Activated CD8-positive, alpha-beta T cell treated with anti-CD3 and anti-CD28 coated beads for 36 hours (primary cell): ENCODE results near the gene CCL1. TPM values are rescaled to one million over a fixed set of nuclear protein-coding genes. Genes with fewer than 3 reads are reported as not detected.
A peak's percentile ranks its signal among the peaks of the same experiment; 100 is the strongest.

ENCODE experiments used
- ATAC-seq: fragments of 200-7000 bp; cut with Tn5 transposase; one replicate; pipeline ENCODE4 v1.10.0; 2021; ENCODE audit warnings: mild to moderate bottlenecking, moderate library complexity
- CTCF ChIA-PET: fragments of 350-600 bp; sonication (Branson Sonifier 250); formaldehyde crosslinking; loops from one replicate; lab custom pipeline; 2021; ENCODE audit warnings: antibody characterized with exemption; lab: Charles Lee
- POLR2A ChIA-PET: fragments of 350-600 bp; sonication (Branson Sonifier 250); formaldehyde crosslinking; loops from one replicate; lab custom pipeline; 2021; ENCODE audit warnings: antibody characterized with exemption; lab: Charles Lee
- DNase-seq: peaks from one replicate; pipeline ENCODE4 v3.0.0-alpha.2; 2020
- H3K27ac Mint-ChIP-seq: one replicate; pipeline ENCODE4 v1.8.0; 2021; ENCODE audit warnings: mild to moderate bottlenecking, mixed read lengths
- H3K27me3 Mint-ChIP-seq: one replicate; pipeline ENCODE4 v1.8.0; 2021; ENCODE audit warnings: mixed read lengths
- H3K36me3 Mint-ChIP-seq: one replicate; pipeline ENCODE4 v1.8.0; 2021; ENCODE audit warnings: low read depth, mixed read lengths
- H3K4me1 Mint-ChIP-seq: one replicate; pipeline ENCODE4 v1.8.0; 2021; ENCODE audit warnings: low read depth, mixed read lengths
- H3K4me3 Mint-ChIP-seq: one replicate; pipeline ENCODE4 v1.8.0; 2021; ENCODE audit warnings: mild to moderate bottlenecking, moderate library complexity, mixed read lengths
- H3K9me3 Mint-ChIP-seq: one replicate; pipeline ENCODE4 v1.8.0; 2021; ENCODE audit warnings: mixed read lengths
- intact Hi-C: fragments of 100-400 bp; cut with micrococcal nuclease; formaldehyde crosslinking; loops from one replicate; pipeline ENCODE4 v1.10.0; 2022
- total RNA-seq, 2 experiments: library from RNA; stranded (reverse); gene quantifications; one replicate each; pipeline ENCODE4 v1.2.3, GENCODE V29; 2021
- TF ChIP-seq, protein P1 (sequence below): fragments of 200-600 bp; IDR thresholded peaks from one replicate; pipeline ENCODE4 v1.8.0; 2022; ENCODE audit warnings: antibody characterized with exemption, mild to moderate bottlenecking

CCL1 gene
- total RNA-seq, 2 experiments from 2014 or later, result not detected

GRCh38 chr17:34366010-34366409 lies 3.0 kb upstream of the CCL1 start:
- DNase-seq, result no peak
- intact Hi-C loops, result no loop called here
- no peak for ATAC-seq
- TF ChIP-seq, protein P1, sequence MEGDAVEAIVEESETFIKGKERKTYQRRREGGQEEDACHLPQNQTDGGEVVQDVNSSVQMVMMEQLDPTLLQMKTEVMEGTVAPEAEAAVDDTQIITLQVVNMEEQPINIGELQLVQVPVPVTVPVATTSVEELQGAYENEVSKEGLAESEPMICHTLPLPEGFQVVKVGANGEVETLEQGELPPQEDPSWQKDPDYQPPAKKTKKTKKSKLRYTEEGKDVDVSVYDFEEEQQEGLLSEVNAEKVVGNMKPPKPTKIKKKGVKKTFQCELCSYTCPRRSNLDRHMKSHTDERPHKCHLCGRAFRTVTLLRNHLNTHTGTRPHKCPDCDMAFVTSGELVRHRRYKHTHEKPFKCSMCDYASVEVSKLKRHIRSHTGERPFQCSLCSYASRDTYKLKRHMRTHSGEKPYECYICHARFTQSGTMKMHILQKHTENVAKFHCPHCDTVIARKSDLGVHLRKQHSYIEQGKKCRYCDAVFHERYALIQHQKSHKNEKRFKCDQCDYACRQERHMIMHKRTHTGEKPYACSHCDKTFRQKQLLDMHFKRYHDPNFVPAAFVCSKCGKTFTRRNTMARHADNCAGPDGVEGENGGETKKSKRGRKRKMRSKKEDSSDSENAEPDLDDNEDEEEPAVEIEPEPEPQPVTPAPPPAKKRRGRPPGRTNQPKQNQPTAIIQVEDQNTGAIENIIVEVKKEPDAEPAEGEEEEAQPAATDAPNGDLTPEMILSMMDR, result no peak
- no peak overlapping the region for H3K27ac Mint-ChIP-seq
- no peaks in the 10 kb centered on the region for H3K36me3 Mint-ChIP-seq
- H3K4me3 Mint-ChIP-seq, result no peak overlapping the region
- no peaks in the 10 kb centered on the region for H3K9me3 Mint-ChIP-seq
- POLR2A ChIA-PET, result no interaction called here
- CTCF ChIA-PET, result no interaction called here
- peaks cover 14% of the 10 kb centered on the region for H3K4me1 Mint-ChIP-seq
- H3K27me3 Mint-ChIP-seq, result peaks cover 6% of the 10 kb centered on the region

DNA sequence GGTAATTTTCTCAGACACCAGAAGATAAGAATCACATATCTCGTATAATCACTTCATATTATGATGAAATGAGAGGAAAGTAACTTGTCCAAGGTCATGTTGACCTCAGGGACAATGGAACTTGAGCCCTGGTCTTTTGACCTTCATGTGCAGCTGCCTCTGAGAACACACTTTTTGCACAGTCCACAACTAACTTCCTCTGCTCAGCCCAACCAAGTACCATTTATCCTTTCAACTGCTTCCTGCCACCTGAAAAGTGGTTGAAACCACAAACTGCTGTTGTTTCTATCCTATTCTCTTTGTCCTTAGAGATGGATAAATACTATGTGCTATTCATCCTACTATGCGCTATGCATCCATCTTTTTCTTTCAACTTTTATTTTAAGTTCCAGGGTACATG lies 2.3 kb upstream of the CCL1 start:
- no peak overlapping the region for H3K4me3 Mint-ChIP-seq
- no peaks in the 10 kb centered on the region for H3K9me3 Mint-ChIP-seq
- no peak overlapping the region for H3K27ac Mint-ChIP-seq
- H3K27me3 Mint-ChIP-seq, result peaks cover 6% of the 10 kb centered on the region
- intact Hi-C loops, result no loop called here
- DNase-seq (no peak), ATAC-seq (no peak)
- ChIA-PET CTCF (interaction anchor here (0.8 to 12.2 kb wide), 2 partner anchors 164 to 194 kb away, joined by 3 to 319 read pairs; no protein-coding TSS in a partner anchor), POLR2A (no interaction called here)
- no peaks in the 10 kb centered on the region for H3K36me3 Mint-ChIP-seq
- TF ChIP-seq, protein P1, result no peak
- peaks cover 12% of the 10 kb centered on the region for H3K4me1 Mint-ChIP-seq

DNA sequence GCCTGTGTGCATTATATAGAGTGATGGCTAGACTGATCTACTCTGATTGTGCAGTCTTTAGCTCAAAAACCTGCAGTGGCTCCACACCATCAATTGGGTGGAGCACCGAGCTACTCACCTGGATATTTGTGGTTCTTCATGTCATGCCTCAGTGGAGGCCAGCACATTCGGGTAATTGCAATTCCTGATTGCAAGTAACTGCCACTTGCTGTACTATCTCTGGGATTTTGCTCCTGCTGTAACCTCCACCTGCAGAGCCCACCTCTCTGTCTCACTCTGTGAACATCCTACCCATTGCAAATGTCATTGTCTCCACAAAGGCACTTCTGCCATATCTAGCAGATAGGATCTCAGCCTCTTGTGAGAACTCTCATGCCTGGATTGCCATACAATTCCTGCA lies 1.7 kb upstream of the CCL1 start:
- TF ChIP-seq, protein P1, result no peak
- H3K36me3 Mint-ChIP-seq, result no peaks in the 10 kb centered on the region
- CTCF ChIA-PET, result interaction anchor here (0.8 to 12.2 kb wide), 3 partner anchors 163 to 194 kb away, joined by 3 to 319 read pairs (median 49); no protein-coding TSS in a partner anchor

GRCh38 chr17:34361478-34362061 lies 1.5 kb downstream of the CCL1 start:
- intact Hi-C loops, result loop anchor here (2.0 kb wide), 1 partner anchor 161 kb away; no protein-coding TSS in a partner anchor
- H3K27ac Mint-ChIP-seq, result no peak overlapping the region
- ChIA-PET CTCF (interaction anchor here (0.6 to 12.2 kb wide), 71 partner anchors 8 to 1291 kb away, joined by 3 to 319 read pairs (median 5); partner anchors contain the start of genes CCL11, CCL7 and CCL8), POLR2A (interaction anchor here (3.0 kb wide), 1 partner anchor 160 kb away, joined by 14 read pairs; no protein-coding TSS in a partner anchor)
- no peaks in the 10 kb centered on the region for H3K36me3 Mint-ChIP-seq
- ATAC-seq (peak; percentile 95), DNase-seq (peak; percentile 90)
- peaks cover 6% of the 10 kb centered on the region for H3K27me3 Mint-ChIP-seq
- TF ChIP-seq, protein P1, result peak; percentile 94
- peaks cover 12% of the 10 kb centered on the region for H3K4me1 Mint-ChIP-seq
- H3K4me3 Mint-ChIP-seq, result no peak overlapping the region
- no peaks in the 10 kb centered on the region for H3K9me3 Mint-ChIP-seq

More for the DNA sequence above, 1.7 kb upstream of the CCL1 start:
- ATAC-seq (no peak), DNase-seq (no peak)
- no peak overlapping the region for H3K4me3 Mint-ChIP-seq
- POLR2A ChIA-PET, result no interaction called here
- intact Hi-C loops, result no loop called here
- peaks cover 12% of the 10 kb centered on the region for H3K4me1 Mint-ChIP-seq
- H3K27me3 Mint-ChIP-seq, result peaks cover 6% of the 10 kb centered on the region
- H3K27ac Mint-ChIP-seq, result no peak overlapping the region
- H3K9me3 Mint-ChIP-seq, result no peaks in the 10 kb centered on the region

DNA sequence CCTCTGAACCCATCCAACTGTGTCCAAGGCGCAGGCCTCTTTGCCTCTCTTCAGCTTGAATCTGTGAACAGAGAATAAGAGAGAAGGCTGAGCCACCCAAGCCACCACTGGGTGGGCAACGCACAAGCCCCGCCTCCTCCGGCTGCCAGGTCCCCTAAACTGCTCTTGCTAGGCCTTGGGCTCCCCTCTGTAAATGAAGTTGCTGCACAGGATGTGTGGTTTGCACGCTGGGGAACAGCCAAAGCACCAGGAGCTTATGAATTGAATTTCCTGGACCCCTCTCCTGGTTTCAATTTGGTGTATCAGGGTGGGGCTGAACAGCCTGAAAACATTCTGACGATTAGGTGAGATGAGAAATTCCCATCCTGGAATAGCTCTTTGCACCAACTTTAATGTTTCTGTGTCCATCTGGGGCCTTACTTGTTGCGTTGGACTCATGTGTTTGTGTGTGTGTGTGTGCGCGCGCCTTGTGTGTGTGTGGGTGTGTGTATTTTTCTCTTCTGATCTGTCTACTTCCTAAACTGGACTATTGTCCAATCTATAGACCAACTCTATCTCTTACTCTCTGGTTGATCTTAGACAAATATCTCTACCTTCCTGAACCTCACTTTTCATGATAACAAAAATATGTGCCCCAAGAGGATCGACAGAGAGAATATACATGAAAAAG lies 2.3 kb downstream of the CCL1 start:
- H3K4me1 Mint-ChIP-seq, result peaks cover 9% of the 10 kb centered on the region

More for the DNA sequence above, 2.3 kb downstream of the CCL1 start:
- ChIA-PET POLR2A (interaction anchor here (0.7 to 3.0 kb wide), 2 partner anchors 39 to 159 kb away, joined by 3 to 14 read pairs; no protein-coding TSS in a partner anchor), CTCF (interaction anchor here (0.6 to 12.2 kb wide), 66 partner anchors 8 to 1292 kb away, joined by 3 to 319 read pairs (median 6); partner anchors contain the start of genes CCL11, CCL7 and CCL8)
- Mint-ChIP-seq H3K27ac (no peak overlapping the region), H3K9me3 (no peaks in the 10 kb centered on the region), H3K4me3 (no peak overlapping the region), H3K36me3 (no peaks in the 10 kb centered on the region), H3K27me3 (peaks cover 6% of the 10 kb centered on the region)
- DNase-seq (no peak), ATAC-seq (no peak)
- intact Hi-C loops, result loop anchor here (2.0 kb wide), 1 partner anchor 160 kb away; no protein-coding TSS in a partner anchor
- TF ChIP-seq, protein P1, result no peak
